Liver (tissue), 9 donors: ENCODE measurements around the gene SCAF1. TPM values are rescaled to one million over a fixed set of nuclear protein-coding genes. Genes with fewer than 3 reads are reported as not detected.

Source experiments
- DNase-seq: peaks from one replicate; pipeline ENCODE4 v3.0.0-alpha.2; 2017; ENCODE audit warnings: low spot score
- H3K27ac ChIP-seq, 2 donors: one replicate each; pipeline ENCODE4 v1.7.0; 2013; ENCODE audit warnings: inconsistent platforms in 2 of 2, low read length in 2 of 2, control low read depth in 1 of 2, low read depth in 1 of 2, mild to moderate bottlenecking in 1 of 2
- H3K27me3 ChIP-seq, 4 donors: one replicate each; pipeline versions ENCODE4 v1.6.1 to v1.7.0; 2013; ENCODE audit warnings: low read length in 3 of 4, inconsistent platforms in 1 of 4, mild to moderate bottlenecking in 1 of 4, moderate library complexity in 1 of 4; ENCODE audit not compliant: control insufficient read depth in 4 of 4, insufficient read depth in 4 of 4
- H3K36me3 ChIP-seq, 4 donors: one replicate each; pipeline versions ENCODE4 v1.6.1 to v1.7.0; 2013; ENCODE audit warnings: low read length in 3 of 4, mild to moderate bottlenecking in 3 of 4, low read depth in 1 of 4, moderate library complexity in 1 of 4; ENCODE audit not compliant: control insufficient read depth in 4 of 4, insufficient read depth in 3 of 4
- H3K4me1 ChIP-seq, 4 donors: one replicate each; pipeline versions ENCODE4 v1.6.1 to v1.7.0; 2013; ENCODE audit warnings: low read length in 3 of 4, mild to moderate bottlenecking in 3 of 4, moderate library complexity in 1 of 4; ENCODE audit not compliant: control insufficient read depth in 4 of 4, insufficient read depth in 4 of 4
- H3K4me3 ChIP-seq, 3 donors: one replicate each; pipeline versions ENCODE4 v1.6.1 to v1.7.0; 2013; ENCODE audit warnings: low read length in 3 of 3, control low read depth in 1 of 3, low read depth in 1 of 3, mild to moderate bottlenecking in 1 of 3
- H3K9ac ChIP-seq, 2 donors: one replicate each; pipeline ENCODE4 v1.7.0; 2013; ENCODE audit warnings: low read length in 2 of 2, mild to moderate bottlenecking in 2 of 2, moderate library complexity in 2 of 2, control low read depth in 1 of 2, low read depth in 1 of 2
- H3K9me3 ChIP-seq, 4 donors: one replicate each; pipeline versions ENCODE4 v1.6.1 to v1.7.0; 2013; ENCODE audit warnings: low read length in 3 of 4; ENCODE audit not compliant: control insufficient read depth in 4 of 4
- EGR1 ChIP-seq, 2 donors: IDR thresholded peaks; 2 replicates each; pipeline ENCODE4 v1.6.1; 2016 to 2018; ENCODE audit warnings: antibody characterized with exemption in 2 of 2, low read depth in 2 of 2
- FOXA1 ChIP-seq: IDR thresholded peaks from 2 replicates; pipeline ENCODE4 v1.6.1; 2016; ENCODE audit warnings: antibody characterized with exemption
- GABPA ChIP-seq, 2 donors: IDR thresholded peaks in 1 of 2; conservative IDR thresholded peaks in 1 of 2; 2 replicates each; pipeline ENCODE4 v1.6.1; 2016; ENCODE audit warnings: antibody characterized with exemption in 2 of 2, mild to moderate bottlenecking in 1 of 2, moderate library complexity in 1 of 2
- HNF4A ChIP-seq, 2 donors: conservative IDR thresholded peaks; 2 replicates each; pipeline ENCODE4 v1.6.1; 2016; ENCODE audit warnings: antibody characterized with exemption in 2 of 2, mild to moderate bottlenecking in 2 of 2
- HNF4G ChIP-seq: IDR thresholded peaks from 2 replicates; pipeline ENCODE4 v1.6.1; 2016; ENCODE audit warnings: antibody characterized with exemption
- JUND ChIP-seq, 2 donors: IDR thresholded peaks; 2 replicates each; pipeline ENCODE4 v1.6.1; 2016; ENCODE audit warnings: antibody characterized with exemption in 2 of 2
- NR2F2 ChIP-seq: IDR thresholded peaks from 2 replicates; pipeline ENCODE4 v1.6.1; 2016; ENCODE audit warnings: antibody characterized with exemption
- RAD21 ChIP-seq, 2 donors: IDR thresholded peaks; 2 replicates each; pipeline ENCODE4 v1.6.1; 2016; ENCODE audit warnings: antibody characterized with exemption in 2 of 2, mild to moderate bottlenecking in 2 of 2
- RXRA ChIP-seq, 2 donors: IDR thresholded peaks; 2 replicates each; pipeline ENCODE4 v1.6.1; 2017 to 2018; ENCODE audit warnings: antibody characterized with exemption in 2 of 2, mild to moderate bottlenecking in 1 of 2
- SP1 ChIP-seq: IDR thresholded peaks from 2 replicates; pipeline ENCODE4 v1.6.1; 2018; ENCODE audit warnings: antibody characterized with exemption, mild to moderate bottlenecking
- TAF1 ChIP-seq: conservative IDR thresholded peaks from 2 replicates; pipeline ENCODE4 v1.6.1; 2016; ENCODE audit warnings: antibody characterized with exemption, mild to moderate bottlenecking
- YY1 ChIP-seq: IDR thresholded peaks from 2 replicates; pipeline ENCODE4 v1.6.1; 2016; ENCODE audit warnings: antibody characterized with exemption, mild to moderate bottlenecking
- WGBS: extraction: QIAGEN DNeasy Blood & Tissue Kit; methylation state at CpG from one replicate; pipeline ENCODE4 v1.1.7; 2013; 5-methylcytosine and 5-hydroxymethylcytosine counted together
- polyA plus RNA-seq, 2 donors: library from polyadenylated mRNA; stranded (reverse) in 1 of 2; unstranded in 1 of 2; fragments of 200-250 nt in 1 of 2; fragments of >200 nt in 1 of 2; fragmentation: Nextera tagmentation in 1 of 2; extraction: Ambion mirVana in 1 of 2; gene quantifications; one replicate each; pipeline versions ENCODE4 v1.2.1 to v1.2.3, GENCODE V29; 2013 to 2015
- total RNA-seq, 2 donors: library from RNA; depleted of rRNA; stranded (reverse); fragments of >200 nt; gene quantifications; one replicate each; pipeline ENCODE4 v1.2.3, GENCODE V29; 2014
- TF ChIP-seq, protein P1 (sequence below): IDR thresholded peaks from 2 replicates; pipeline ENCODE4 v1.6.1; 2016; ENCODE audit warnings: antibody characterized with exemption, mild to moderate bottlenecking
- TF ChIP-seq, protein P2 (sequence below): IDR thresholded peaks from 2 replicates; pipeline ENCODE4 v1.6.1; 2016; ENCODE audit warnings: antibody characterized with exemption
- TF ChIP-seq, protein P3 (sequence below): IDR thresholded peaks from 2 replicates; pipeline ENCODE4 v1.6.1; 2016; ENCODE audit warnings: antibody characterized with exemption
- TF ChIP-seq, protein P4 (sequence below): IDR thresholded peaks from 2 replicates; pipeline ENCODE4 v1.6.1; 2016; ENCODE audit warnings: antibody characterized with exemption
- TF ChIP-seq, protein P5 (sequence below): fragments of 150-350 bp; IDR thresholded peaks from 2 replicates; pipeline ENCODE4 v1.5.1; 2017; ENCODE audit warnings: improper control_type of control experiment, low read depth, low read length; ENCODE audit not compliant: missing input control
- donor health status: healthy.
- donor health status: healthy.
- donor health status: healthy.
- donor health status: healthy.
- donor health status: healthy.

SCAF1 gene
- total and polyA plus RNA-seq, 4 donors, result 4.6 to 17.6 (median 9.9) TPM

DNA sequence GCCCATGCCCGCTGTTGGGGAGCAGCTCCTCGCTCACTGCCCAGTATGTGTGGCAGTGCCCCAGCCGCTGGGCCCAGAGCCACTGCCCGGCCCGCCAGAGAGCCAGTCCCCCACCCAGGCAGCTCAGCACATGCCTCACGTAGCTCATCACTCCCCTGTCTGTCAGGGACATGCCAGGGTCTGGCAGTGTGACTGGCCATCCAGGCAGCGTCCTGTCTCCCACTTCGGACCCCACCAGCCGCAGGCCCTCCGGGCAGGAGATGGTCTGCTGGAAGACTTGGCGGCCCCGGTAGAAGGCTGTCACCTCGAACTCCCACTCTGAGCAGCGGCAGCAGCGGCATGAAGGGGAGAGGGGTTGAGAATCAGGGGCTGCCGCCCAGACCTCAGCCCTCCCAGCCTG, 20.0 kb downstream of the SCAF1 start:
- DNase-seq, result no peak
- TF ChIP-seq FOXA1 (no peak), GABPA (IDR thresholded peaks at IDR 0.05 in 1 of 2, conservative IDR thresholded peaks at IDR 0.05 in 1 of 2) (no peak), TAF1 (no peak), EGR1 (IDR thresholded peaks at IDR 0.05; ENCODE audit: low read depth in 2 of 2) (no peak), HNF4G (no peak), YY1 (no peak), RXRA (IDR thresholded peaks at IDR 0.05) (no peak), NR2F2 (no peak), RAD21 (IDR thresholded peaks at IDR 0.05) (no peak), SP1 (no peak), HNF4A (conservative IDR thresholded peaks at IDR 0.05) (no peak), JUND (IDR thresholded peaks at IDR 0.05) (no peak)
- TF ChIP-seq, protein P1, sequence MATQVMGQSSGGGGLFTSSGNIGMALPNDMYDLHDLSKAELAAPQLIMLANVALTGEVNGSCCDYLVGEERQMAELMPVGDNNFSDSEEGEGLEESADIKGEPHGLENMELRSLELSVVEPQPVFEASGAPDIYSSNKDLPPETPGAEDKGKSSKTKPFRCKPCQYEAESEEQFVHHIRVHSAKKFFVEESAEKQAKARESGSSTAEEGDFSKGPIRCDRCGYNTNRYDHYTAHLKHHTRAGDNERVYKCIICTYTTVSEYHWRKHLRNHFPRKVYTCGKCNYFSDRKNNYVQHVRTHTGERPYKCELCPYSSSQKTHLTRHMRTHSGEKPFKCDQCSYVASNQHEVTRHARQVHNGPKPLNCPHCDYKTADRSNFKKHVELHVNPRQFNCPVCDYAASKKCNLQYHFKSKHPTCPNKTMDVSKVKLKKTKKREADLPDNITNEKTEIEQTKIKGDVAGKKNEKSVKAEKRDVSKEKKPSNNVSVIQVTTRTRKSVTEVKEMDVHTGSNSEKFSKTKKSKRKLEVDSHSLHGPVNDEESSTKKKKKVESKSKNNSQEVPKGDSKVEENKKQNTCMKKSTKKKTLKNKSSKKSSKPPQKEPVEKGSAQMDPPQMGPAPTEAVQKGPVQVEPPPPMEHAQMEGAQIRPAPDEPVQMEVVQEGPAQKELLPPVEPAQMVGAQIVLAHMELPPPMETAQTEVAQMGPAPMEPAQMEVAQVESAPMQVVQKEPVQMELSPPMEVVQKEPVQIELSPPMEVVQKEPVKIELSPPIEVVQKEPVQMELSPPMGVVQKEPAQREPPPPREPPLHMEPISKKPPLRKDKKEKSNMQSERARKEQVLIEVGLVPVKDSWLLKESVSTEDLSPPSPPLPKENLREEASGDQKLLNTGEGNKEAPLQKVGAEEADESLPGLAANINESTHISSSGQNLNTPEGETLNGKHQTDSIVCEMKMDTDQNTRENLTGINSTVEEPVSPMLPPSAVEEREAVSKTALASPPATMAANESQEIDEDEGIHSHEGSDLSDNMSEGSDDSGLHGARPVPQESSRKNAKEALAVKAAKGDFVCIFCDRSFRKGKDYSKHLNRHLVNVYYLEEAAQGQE, result no peak
- TF ChIP-seq, protein P2, sequence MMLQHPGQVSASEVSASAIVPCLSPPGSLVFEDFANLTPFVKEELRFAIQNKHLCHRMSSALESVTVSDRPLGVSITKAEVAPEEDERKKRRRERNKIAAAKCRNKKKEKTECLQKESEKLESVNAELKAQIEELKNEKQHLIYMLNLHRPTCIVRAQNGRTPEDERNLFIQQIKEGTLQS, result no peak
- TF ChIP-seq, protein P3, sequence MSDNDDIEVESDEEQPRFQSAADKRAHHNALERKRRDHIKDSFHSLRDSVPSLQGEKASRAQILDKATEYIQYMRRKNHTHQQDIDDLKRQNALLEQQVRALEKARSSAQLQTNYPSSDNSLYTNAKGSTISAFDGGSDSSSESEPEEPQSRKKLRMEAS, result no peak
- TF ChIP-seq, protein P4, sequence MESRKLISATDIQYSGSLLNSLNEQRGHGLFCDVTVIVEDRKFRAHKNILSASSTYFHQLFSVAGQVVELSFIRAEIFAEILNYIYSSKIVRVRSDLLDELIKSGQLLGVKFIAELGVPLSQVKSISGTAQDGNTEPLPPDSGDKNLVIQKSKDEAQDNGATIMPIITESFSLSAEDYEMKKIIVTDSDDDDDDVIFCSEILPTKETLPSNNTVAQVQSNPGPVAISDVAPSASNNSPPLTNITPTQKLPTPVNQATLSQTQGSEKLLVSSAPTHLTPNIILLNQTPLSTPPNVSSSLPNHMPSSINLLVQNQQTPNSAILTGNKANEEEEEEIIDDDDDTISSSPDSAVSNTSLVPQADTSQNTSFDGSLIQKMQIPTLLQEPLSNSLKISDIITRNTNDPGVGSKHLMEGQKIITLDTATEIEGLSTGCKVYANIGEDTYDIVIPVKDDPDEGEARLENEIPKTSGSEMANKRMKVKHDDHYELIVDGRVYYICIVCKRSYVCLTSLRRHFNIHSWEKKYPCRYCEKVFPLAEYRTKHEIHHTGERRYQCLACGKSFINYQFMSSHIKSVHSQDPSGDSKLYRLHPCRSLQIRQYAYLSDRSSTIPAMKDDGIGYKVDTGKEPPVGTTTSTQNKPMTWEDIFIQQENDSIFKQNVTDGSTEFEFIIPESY, result no peak
- TF ChIP-seq, protein P5, sequence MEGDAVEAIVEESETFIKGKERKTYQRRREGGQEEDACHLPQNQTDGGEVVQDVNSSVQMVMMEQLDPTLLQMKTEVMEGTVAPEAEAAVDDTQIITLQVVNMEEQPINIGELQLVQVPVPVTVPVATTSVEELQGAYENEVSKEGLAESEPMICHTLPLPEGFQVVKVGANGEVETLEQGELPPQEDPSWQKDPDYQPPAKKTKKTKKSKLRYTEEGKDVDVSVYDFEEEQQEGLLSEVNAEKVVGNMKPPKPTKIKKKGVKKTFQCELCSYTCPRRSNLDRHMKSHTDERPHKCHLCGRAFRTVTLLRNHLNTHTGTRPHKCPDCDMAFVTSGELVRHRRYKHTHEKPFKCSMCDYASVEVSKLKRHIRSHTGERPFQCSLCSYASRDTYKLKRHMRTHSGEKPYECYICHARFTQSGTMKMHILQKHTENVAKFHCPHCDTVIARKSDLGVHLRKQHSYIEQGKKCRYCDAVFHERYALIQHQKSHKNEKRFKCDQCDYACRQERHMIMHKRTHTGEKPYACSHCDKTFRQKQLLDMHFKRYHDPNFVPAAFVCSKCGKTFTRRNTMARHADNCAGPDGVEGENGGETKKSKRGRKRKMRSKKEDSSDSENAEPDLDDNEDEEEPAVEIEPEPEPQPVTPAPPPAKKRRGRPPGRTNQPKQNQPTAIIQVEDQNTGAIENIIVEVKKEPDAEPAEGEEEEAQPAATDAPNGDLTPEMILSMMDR, result no peak
- peaks cover 16 to 48% (median 18%) of the 10 kb centered on the region in 4 donors for H3K36me3 ChIP-seq
- no peaks in the 10 kb centered on the region for H3K27me3 ChIP-seq
- H3K4me3 ChIP-seq, result no peak overlapping the region
- H3K9ac ChIP-seq, result no peak overlapping the region
- WGBS, result 96% methylated on average over 16 of the region's 16 CpGs
- peaks cover 7 to 35% (median 27%) of the 10 kb centered on the region in 4 donors for H3K4me1 ChIP-seq
- H3K27ac ChIP-seq, result no peak overlapping the region
- H3K9me3 ChIP-seq, result no peaks in the 10 kb centered on the region
